ENCODE data around the gene SPATA25.

SPATA25 gene

DNA sequence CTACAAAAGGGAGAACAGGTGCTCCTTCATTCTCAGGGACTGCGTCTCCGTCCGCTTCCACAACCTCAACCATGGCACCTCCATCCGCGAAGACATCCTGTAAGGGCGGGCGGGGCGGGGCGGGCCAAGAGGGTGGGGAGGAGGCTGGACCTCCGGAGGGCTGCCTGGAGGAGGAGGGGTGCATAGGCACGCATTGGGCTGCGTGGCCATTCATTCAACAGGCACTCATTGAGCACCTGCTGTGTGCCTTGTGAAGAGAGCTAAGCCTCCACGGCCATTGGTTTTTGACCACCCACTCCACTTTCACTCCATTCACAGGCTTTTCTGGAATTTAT lies 29.6 kb downstream of the SPATA25 start:
- Histone ChIP-seq H3K9ac (ENCODE audit: low read length) (peak overlapping the region; percentile 88), H3K4me2 (ENCODE audit: low read depth, low read length, poor library complexity, severe bottlenecking) (peak overlapping the region; percentile 81), H3K36me3 (ENCODE audit: low read length) (no peaks in the 10 kb centered on the region), H3K27me3 (ENCODE audit: low read length) (no peaks in the 10 kb centered on the region), H3F3A (ENCODE audit: insufficient read depth) (no peaks in the 10 kb centered on the region), H2AFZ (ENCODE audit: low read depth, low read length, severe bottlenecking) (peak overlapping the region; percentile 79), H3K79me2 (ENCODE audit: insufficient read depth, low read length) (peaks cover 19% of the 10 kb centered on the region), H3K9me2 (replicated peaks; ENCODE audit: insufficient read depth, low read length) (no peaks in the 10 kb centered on the region), H3K4me3 (ENCODE audit: insufficient read depth, low read length, poor library complexity, severe bottlenecking) (peak overlapping the region; percentile 68), H4K20me1 (ENCODE audit: low read depth, low read length) (no peaks in the 10 kb centered on the region), H3K27ac (ENCODE audit: low read depth, low read length) (peak overlapping the region; percentile 65), H3K9me3 (ENCODE audit: insufficient read depth, low read length) (no peaks in the 10 kb centered on the region)
- TF ChIP-seq, protein P1, sequence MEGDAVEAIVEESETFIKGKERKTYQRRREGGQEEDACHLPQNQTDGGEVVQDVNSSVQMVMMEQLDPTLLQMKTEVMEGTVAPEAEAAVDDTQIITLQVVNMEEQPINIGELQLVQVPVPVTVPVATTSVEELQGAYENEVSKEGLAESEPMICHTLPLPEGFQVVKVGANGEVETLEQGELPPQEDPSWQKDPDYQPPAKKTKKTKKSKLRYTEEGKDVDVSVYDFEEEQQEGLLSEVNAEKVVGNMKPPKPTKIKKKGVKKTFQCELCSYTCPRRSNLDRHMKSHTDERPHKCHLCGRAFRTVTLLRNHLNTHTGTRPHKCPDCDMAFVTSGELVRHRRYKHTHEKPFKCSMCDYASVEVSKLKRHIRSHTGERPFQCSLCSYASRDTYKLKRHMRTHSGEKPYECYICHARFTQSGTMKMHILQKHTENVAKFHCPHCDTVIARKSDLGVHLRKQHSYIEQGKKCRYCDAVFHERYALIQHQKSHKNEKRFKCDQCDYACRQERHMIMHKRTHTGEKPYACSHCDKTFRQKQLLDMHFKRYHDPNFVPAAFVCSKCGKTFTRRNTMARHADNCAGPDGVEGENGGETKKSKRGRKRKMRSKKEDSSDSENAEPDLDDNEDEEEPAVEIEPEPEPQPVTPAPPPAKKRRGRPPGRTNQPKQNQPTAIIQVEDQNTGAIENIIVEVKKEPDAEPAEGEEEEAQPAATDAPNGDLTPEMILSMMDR (IDR thresholded peaks at IDR 0.05; ENCODE audit: insufficient read depth, low read length, poor library complexity, severe bottlenecking), result no peak
- no peak for TF ChIP-seq EZH2phosphoT487 (conservative IDR thresholded peaks at IDR 0.05; ENCODE audit: low read length)

DNA sequence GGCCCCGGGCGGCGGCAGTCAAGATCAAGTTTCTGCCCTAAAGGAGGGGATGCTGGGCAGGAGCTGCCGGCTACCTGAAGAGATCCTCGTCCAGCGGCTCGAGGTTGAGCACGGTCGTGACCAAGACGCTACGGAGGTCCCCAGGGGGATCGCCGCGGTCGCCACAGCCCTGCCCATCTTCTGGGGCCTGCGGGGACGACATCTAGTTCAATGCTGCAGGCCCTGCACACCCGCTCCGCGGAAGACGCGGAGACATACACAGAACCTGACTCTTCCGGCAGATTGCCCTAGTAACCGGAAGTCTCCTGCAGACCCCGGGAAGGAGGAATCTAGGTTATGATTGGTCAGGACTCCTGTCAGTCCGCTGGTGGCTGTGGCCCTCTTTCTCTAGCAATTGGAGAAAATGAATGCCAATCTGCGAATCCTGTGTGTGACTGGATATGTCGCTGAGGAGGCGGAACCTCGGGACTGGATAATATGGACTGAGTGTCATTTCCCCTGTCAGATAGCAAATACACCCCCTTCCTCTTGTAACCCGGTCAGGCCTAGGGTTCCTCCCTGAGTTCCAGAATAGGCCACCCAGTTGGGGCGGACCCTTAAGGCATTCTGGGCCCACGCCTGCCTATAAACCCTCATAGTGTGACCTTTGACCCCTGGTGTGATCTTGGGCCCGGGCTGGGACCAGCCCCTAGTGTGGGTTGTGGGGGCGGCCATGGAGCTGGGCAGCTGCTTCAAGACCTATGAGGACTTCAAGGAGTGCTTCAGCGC lies 30.1 kb downstream of the SPATA25 start, which contains the start of the genes ACOT8 and ZSWIM3:
ACOT8 (minus strand) TSS at position 279 of the 768 bp plus-strand sequence; CDS start at position 202, 77 bp downstream.
ZSWIM3 (plus strand) TSS at position 501 of the 768 bp plus-strand sequence; CDS start at position 713, 212 bp downstream.
- Histone ChIP-seq H3F3A (ENCODE audit: insufficient read depth) (no peaks in the 10 kb centered on the region), H3K27ac (ENCODE audit: low read depth, low read length) (peak within 1 kb of the TSS; percentile 65)

DNA sequence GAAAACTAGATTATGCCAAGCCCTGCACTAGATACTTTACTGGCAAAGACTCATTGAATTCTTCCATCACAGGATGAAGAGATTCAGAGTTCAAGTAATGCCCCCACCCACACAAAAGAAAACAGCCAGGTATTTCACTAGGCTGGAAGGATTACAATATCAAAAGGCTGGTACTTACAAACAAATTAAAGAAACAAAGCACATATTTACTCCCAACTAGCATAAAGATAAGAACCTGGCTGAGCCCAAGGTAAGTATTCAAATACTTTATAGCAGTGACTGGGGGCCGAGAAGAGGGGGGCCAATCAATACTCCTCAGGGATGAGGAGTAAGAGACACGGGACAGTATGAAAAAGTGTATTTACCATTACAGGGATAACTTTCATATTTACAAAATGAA lies 33.9 kb downstream of the SPATA25 start:
- Histone ChIP-seq H3K4me2 (ENCODE audit: low read depth, low read length, poor library complexity, severe bottlenecking) (no peak overlapping the region), H3K79me2 (ENCODE audit: insufficient read depth, low read length) (peaks cover 19% of the 10 kb centered on the region), H3F3A (ENCODE audit: insufficient read depth) (no peaks in the 10 kb centered on the region), H3K9me3 (ENCODE audit: insufficient read depth, low read length) (no peaks in the 10 kb centered on the region), H3K27me3 (ENCODE audit: low read length) (no peaks in the 10 kb centered on the region), H3K4me3 (ENCODE audit: insufficient read depth, low read length, poor library complexity, severe bottlenecking) (no peak overlapping the region), H3K9ac (ENCODE audit: low read length) (no peak overlapping the region), H4K20me1 (ENCODE audit: low read depth, low read length) (no peaks in the 10 kb centered on the region), H3K27ac (ENCODE audit: low read depth, low read length) (no peak overlapping the region), H2AFZ (ENCODE audit: low read depth, low read length, severe bottlenecking) (no peak overlapping the region), H3K36me3 (ENCODE audit: low read length) (no peaks in the 10 kb centered on the region), H3K9me2 (replicated peaks; ENCODE audit: insufficient read depth, low read length) (no peaks in the 10 kb centered on the region)
- no peak for TF ChIP-seq EZH2phosphoT487 (conservative IDR thresholded peaks at IDR 0.05; ENCODE audit: low read length)
- TF ChIP-seq, protein P1 (IDR thresholded peaks at IDR 0.05; ENCODE audit: insufficient read depth, low read length, poor library complexity, severe bottlenecking), result no peak

More for the DNA sequence above, 30.1 kb downstream of the SPATA25 start, which contains the start of the genes ACOT8 and ZSWIM3:
- Histone ChIP-seq H4K20me1 (ENCODE audit: low read depth, low read length) (no peaks in the 10 kb centered on the region), H3K27me3 (ENCODE audit: low read length) (no peaks in the 10 kb centered on the region), H3K36me3 (ENCODE audit: low read length) (no peaks in the 10 kb centered on the region), H3K4me3 (ENCODE audit: insufficient read depth, low read length, poor library complexity, severe bottlenecking) (peak within 1 kb of the TSS; percentile 95), H3K9ac (ENCODE audit: low read length) (peak within 1 kb of the TSS; percentile 88), H3K79me2 (ENCODE audit: insufficient read depth, low read length) (peaks cover 19% of the 10 kb centered on the region), H3K4me2 (ENCODE audit: low read depth, low read length, poor library complexity, severe bottlenecking) (peak within 1 kb of the TSS; percentile 84), H3K9me3 (ENCODE audit: insufficient read depth, low read length) (no peaks in the 10 kb centered on the region), H3K9me2 (replicated peaks; ENCODE audit: insufficient read depth, low read length) (no peaks in the 10 kb centered on the region), H2AFZ (ENCODE audit: low read depth, low read length, severe bottlenecking) (peak within 1 kb of the TSS; percentile 79)
- TF ChIP-seq, protein P1 (IDR thresholded peaks at IDR 0.05; ENCODE audit: insufficient read depth, low read length, poor library complexity, severe bottlenecking), result no peak
- TF ChIP-seq EZH2phosphoT487 (conservative IDR thresholded peaks at IDR 0.05; ENCODE audit: low read length), result no peak
